Dermis microvascular lymphatic vessel endothelial cell (primary cell): ENCODE data around the gene DCAF6. TPM values are rescaled to one million over a fixed set of nuclear protein-coding genes. Genes with fewer than 3 reads are reported as not detected.
"Not testable (repeated sequence)": the region's sequence is repeated elsewhere in the genome, so short reads cannot be mapped to it uniquely, and the experiment has no call there.

ENCODE experiments used
- DNase-seq, 2 donors: peaks; one replicate each; pipeline versions ENCODE4 v3.0.0 to v3.0.0-alpha.2; 2010; ENCODE audit warnings: low read depth in 2 of 2
- total RNA-seq: library from RNA; depleted of rRNA; stranded (reverse); fragments of >200 nt; gene quantifications from 2 replicates; pipeline ENCODE4 v1.2.1, GENCODE V29; 2014

Gene DCAF6, protein sequence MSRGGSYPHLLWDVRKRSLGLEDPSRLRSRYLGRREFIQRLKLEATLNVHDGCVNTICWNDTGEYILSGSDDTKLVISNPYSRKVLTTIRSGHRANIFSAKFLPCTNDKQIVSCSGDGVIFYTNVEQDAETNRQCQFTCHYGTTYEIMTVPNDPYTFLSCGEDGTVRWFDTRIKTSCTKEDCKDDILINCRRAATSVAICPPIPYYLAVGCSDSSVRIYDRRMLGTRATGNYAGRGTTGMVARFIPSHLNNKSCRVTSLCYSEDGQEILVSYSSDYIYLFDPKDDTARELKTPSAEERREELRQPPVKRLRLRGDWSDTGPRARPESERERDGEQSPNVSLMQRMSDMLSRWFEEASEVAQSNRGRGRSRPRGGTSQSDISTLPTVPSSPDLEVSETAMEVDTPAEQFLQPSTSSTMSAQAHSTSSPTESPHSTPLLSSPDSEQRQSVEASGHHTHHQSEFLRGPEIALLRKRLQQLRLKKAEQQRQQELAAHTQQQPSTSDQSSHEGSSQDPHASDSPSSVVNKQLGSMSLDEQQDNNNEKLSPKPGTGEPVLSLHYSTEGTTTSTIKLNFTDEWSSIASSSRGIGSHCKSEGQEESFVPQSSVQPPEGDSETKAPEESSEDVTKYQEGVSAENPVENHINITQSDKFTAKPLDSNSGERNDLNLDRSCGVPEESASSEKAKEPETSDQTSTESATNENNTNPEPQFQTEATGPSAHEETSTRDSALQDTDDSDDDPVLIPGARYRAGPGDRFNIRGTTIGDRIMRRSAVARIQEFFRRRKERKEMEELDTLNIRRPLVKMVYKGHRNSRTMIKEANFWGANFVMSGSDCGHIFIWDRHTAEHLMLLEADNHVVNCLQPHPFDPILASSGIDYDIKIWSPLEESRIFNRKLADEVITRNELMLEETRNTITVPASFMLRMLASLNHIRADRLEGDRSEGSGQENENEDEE
- total RNA-seq, result 38.9 and 41.8 TPM in 2 replicates

DNA sequence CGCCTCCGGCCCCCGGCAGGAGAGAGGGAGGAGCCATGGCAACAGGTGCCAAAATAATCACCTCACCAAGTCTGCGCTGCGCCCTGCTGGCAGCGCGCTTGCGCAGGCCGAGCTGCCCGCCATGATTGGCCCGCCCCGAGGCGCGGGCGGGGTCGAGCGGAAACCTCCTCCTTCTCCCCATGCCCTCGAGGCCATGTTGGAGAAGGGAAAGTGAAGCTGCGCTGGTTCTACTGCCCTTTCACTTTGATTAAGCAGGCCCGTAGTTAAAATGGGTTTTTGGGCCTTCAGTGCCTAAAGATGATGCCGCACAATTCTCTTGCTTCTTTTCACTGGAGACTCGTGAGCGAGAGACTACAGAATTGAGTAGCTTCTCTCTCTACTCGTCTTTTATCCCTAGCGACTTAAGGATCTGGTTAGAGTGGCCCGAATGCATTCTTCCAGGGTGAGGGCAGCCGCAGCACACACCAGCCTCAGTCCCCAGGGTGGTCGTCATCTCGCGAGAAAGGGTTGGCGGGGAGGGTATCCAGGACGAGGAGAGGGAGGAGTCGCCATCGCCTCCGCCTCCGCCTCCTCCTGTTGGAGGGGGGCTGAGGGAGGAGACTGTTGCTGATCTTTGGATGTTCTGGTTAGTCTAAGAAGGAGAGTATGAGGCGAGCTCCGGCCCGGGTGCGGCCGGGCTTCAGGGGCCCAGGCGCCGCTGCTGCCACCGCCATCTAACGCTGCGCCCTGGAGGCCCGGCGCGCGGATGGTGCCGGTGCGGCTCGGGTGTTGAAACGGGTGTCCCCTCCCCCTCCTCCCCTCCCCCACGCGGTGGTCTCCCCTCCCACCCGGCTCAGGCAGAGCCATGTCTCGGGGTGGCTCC, at the start of gene DCAF6:
Gene DCAF6 (plus strand): TSS at position 616 of the 862 bp plus-strand sequence. CDS start 229 bp downstream, at position 845.
- DNase-seq, result peak; percentile 98 to 99

DNA sequence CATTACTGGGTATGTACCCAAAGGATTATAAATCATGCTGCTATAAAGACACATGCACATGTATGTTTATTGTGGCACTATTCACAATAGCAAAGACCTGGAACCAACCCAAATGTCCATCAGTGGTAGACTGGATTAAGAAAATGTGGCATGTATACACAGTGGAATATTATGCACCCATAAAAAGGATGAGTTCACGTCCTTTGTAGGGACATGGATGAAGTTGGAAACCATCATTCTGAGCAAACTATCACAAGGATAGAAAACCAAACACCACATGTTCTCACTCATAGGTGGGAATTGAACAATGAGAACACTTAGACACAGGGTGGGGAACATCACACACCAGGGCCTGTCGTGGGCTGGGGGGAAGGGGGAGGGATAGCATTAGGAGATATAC, 49.3 kb upstream of the DCAF6 start:
- DNase-seq, result not testable (repeated sequence)

DNA sequence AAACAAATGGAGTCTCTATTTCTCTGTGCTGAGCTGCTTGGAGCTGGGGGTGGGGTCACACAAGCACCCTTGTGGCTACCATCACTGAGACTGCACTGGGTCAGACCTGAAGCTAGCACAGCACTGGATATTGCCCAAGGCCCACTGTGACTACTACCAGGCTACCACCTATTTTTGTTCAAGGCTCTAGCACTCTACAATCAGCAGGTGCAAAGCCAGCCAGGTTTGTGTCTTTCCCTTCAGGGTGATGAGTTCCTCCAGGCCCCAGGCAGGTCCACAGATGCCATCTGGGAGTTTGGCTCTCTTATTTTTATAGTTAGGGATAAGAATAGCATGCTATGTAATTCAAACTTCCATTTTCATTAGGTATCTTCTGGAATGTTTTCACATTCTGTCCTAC, 46.1 kb upstream of the DCAF6 start:
- no peak for DNase-seq

DNA sequence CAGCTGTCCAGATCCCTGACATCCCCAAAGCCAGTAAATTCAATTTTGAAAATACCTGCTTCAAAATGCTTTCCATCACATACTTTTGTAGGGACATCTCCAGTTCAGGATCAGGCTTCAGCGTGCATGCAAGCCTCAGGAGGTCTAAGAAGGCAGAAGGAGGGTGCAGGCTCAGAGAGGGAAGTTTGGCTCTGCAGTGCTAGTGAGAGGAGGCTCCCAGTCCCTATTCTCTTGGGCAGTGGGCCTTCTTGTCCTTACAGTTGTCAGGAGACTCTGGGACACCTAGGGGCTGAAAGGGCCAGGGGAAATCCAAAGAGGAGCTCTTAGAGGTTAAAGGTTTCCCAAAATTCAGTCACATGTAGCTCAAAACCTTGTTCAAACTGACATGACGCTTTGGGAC, 42.7 kb upstream of the DCAF6 start:
- no peak for DNase-seq

DNA sequence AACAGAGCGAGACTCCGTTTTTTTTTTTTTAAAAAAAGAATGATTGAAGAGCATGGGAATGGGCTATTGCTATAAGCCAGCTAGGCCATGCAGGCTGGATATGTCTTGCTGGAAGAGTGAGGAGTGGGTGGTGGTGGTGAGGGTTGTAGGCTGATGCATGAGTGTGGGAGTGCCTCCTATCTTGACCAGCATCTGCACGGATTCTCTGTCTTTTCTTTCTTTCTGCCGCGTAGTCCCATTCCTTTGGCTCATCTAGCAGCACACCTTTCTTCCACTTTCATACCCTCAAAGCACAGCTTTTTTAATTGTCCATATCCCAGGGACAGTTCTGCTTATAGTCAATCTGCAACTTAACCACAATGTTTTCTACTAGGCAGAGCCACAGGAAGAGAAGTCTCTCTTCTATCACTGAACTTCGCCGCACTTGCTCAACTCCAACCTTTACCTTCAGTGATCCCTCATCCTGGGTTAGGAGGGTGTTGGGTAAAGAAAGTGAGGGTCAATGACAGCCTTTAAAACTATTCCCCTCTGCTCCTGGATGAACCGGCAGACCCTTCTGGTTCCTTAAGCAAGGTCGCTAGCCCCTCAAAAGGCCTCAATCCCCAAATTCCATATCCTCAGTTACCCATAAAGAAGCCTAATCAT, 37.8 kb upstream of the DCAF6 start:
- DNase-seq, result no peak

DNA sequence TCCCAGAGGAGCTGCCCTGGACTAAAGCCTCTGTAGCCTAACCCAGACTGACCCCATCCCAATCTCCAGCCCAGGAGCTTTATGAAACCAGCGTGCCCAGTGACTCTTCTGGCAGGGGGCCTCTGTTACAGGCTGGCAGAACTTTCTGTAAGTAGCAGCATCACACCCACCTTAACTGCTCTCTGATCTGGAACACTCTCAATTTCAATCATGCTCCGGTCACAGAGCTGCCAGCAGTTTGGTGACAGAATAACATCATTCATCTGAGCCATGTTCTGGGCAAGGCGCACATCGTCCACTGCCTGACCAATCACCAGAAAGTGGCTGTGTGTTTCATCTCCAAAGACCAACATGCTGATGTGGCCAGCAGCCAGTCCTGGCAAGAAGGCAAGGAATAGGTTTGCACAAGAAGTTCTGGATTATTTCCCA, 37.2 kb upstream of the DCAF6 start:
- no peak for DNase-seq

DNA sequence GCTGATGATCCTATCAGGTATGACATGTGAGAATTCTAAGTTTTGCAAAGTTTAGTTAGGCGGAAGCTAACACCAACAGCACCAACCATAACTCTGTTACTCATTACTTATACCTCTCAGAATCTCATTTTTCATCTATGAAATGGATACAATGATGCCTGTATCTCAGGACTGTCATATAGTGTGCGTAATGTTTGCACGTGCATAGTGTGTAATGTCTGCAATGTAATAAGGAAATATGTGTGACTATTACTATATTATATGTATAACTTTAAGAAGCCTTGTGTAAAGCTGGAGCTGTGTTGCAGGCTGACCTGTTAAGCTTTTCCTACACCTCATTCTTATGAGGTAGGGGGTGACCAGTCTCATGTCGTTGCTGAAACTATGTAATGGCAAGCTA, 35.6 kb upstream of the DCAF6 start:
- no peak for DNase-seq

DNA sequence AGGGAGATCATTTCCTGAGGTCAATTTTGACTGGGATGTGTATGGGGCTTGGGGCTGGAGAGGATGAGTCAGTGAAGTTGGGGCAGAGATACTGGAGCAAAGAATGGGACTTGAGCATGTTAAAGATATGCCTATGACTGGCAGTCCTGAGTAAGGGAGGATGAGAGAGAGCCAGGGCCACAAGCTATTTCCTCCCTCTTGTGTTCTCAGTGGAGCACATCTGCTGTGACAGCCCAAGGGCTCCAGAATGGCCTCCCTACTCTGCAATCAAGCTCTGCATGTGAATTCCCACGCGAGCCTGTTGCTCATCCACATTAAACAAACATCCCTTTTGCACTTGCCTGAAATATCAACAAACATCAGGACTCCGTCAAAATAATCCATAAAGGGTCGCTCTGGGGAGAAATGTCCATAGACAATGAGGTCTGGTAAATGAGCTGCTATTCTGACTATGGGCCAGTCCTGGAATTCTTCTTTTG, 31.8 kb upstream of the DCAF6 start:
- peak in 1 of 2 donors; percentile 69 for DNase-seq

DNA sequence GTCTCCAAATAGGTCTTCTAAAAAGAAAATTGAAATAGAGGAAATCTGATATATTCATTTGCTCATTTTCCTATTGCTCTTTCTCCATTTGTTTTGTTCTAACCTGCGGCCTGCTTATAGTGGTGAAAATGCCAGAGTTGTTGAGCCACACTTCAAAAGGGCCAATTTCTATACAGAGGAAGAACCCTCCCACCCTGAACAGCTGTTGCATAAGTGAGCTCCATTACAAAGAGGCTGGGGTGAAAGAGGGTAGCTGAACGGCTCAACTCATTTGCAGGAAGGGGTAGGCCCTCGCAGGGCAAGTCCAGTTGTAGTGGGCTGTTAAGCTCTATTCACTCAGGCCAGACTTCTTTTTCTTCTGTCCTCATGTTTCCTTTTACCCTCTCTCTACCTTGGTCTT, 31.3 kb upstream of the DCAF6 start:
- DNase-seq, result peak in 1 of 2 donors; percentile 13

DNA sequence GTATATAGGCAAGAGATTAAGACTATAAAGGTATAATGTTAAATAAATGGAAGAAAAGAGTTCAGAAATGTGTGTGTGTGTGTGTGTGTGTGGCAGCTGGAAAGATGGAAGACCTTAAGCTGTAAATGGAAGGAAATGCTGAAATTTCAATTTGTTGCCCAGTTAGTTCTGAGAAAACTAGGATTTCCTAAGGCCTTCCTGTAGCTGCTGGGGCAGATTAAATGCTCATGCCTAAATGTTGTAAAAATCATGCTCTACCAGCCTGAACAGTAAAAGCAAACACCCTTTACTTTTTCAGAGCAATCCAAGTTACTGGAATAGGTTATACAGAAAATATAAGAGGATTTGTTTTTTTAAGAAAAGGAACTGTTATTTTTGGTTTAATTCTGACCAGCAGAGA, 30.8 kb upstream of the DCAF6 start:
- no peak for DNase-seq

DNA sequence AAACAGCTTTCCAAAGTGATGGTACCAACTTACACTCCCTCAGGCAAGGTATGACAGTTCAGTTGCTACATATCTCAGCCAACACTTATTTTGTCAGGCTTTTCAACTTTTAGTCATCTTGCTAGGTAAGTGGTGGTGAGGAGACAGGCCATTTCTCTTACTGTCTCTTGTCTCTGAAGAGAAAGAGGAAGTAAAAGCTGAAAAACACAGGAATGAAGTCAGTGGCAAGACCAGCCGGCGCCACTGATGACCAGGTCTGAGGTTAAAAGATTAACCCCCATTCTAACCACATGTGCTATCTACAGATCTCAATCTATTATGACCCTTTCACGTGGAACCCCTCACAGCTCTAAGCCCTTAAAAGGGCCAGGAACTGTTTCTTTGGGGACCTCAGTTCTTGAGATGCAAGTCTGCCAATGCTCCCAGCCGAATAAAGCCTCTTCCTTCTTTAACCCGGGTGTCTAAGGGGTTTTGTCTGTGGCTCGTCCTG, 26.7 kb upstream of the DCAF6 start:
- DNase-seq, result no peak

DNA sequence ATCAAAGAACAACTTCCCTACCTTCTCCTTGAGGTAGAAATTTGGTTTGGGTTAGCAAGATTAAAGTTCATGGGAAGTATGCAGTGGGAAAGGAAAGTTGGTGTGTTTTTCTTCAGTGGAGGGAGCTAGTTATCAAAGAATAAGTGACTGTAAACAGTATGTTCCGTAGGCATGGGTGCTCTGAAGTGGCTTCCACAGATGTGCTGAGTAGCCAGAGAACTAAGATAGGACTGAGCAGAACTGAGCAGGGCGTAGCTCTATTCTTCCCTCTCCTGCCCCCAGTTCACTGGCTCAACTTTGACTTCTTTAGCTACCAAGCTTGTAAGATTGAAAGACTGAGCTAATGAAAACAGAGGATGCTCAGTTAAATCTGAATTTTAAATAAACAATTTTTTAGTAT, 26.0 kb upstream of the DCAF6 start:
- DNase-seq, result no peak

DNA sequence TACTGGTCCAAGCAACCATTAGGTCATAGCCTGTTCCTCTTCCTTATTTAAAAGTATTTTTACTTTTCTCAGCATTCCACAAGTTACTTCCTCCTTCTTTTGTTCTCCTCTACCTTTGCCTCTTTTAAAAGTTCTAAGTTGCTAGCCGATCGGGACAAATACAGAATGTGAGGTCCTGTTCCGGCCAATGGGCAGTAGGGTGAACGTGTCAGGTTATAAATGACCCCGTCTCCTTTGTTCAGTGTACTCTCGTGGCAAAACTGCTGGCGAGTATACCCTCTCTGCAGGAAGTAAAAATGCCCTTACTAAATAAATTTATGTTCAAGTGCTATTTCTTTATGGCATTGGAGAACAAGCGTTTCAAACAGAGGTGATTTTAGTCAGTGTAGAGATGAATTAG, 25.1 kb upstream of the DCAF6 start:
- DNase-seq, result no peak

DNA sequence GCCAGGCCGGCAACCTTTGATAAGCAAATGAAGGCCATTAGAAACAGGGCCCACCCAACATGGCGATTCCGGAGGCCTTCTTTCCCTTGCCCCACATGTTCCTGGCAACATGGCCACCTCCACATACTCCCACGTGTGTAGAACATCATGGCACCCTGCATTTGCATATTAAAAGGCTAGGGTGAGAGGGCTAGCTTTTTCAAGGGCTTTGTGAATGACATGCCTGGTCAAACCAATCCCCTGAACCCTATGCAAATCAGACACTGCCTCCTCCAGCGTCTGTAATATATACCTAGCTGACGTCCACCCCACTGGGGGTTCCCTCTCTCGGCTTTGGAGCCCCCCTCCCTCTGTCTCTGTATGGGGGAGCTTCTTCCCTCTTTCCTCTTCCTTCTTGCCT, 24.2 kb upstream of the DCAF6 start:
- no peak for DNase-seq

DNA sequence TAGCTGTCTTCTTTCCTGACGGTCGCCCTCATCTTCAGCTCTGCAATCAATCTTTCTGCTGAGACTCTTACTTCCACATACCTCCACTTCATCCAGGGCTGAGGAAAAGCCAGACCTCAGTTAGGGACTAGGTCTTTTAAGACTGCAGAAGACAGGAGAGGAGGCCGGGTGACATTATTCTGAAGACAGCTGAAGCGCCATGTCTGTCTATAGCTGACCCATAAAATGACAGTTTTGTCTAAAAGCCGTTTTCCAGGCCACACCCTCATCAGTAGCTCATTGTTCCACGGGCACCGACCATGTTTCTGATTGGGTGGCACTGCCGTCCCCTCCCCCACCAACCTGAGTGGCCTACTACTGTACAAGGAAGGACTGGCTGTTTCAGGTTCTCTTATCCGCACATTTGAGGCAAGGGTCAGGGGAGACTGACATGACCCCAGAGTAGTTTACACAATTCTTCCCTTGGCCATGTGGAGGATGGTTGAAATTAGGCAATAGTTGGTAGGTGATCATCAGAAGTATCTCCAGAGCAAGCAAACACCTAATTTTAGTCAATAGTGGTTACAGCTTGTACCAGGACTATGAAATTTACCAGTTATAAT, 22.5 kb upstream of the DCAF6 start, which contains the start of gene ADCY10:
Gene ADCY10 (minus strand): TSS at position 240 of the 602 bp plus-strand sequence. CDS start 8,994 bp downstream, outside the sequence.
- no peak for DNase-seq

DNA sequence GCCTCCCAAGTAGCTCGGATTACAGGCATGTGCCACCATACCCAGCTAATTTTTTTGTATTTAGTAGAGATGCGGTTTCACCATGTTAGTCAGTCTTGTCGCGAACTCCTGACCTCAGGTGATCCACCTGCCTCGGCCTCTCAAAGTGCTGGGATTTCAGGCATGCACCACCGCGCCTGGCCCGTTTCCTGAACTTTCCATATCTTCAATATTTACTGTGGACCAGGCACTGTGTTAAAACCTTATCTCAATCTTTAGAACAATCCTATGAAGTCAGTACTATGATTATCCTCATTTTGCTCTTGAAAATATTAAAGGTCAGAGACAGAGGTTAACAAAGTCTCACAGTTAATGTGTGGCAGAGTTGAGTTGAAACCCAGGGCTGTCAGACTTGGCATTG, 20.9 kb upstream of the DCAF6 start:
- DNase-seq, result no peak

DNA sequence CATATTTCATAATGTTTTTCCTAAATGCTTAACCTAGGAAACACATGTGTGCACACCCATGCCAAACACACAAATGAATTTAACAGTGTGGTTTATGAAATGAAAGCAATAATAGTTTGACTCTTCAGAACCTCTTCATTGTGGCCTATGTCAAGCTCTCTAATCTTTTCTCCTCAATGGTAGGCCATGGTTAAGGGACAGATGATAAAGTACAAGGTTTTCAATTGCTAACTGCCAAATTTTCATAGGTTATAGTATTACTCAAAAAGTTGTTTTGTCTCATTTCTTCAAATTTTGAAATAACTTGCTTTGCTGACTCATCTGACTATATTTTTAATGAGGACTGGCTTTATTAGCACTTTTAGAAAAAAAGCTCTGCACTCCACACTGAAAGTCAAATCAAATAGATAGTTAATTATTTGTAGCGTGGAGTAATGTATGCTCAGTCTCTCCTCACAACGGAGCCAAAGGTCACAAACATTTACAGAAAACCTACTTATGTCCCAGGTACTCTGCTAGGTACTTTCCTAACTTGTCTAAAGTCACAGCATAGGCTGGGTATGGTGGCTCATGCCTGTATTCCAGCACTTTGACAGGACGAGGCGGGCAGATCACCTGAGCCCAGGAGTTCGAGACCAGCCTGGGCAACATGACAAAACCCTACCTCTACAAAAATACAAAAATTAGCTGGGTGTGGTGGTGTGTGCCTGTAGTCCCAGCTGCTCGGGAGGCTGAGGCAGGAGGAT, 19.5 kb upstream of the DCAF6 start:
- DNase-seq, result no peak

DNA sequence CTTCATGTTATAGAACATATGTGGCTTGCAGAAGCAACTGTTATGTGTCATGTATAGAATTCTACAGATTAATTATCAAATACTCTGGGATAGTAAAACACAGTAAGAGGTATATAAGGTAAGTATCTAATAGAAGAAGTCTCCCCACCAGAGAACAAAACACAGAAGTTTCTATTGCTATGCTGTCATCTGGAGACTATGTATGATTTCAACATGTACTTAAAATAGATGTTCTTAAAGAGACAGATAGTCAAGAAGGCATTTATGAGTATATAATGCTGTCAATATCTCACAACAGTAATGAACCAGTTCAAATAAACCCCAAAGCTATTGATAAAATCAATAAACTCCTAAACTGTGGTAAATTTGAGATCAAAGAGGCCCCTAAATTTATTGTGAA, 14.5 kb upstream of the DCAF6 start:
- DNase-seq, result no peak

DNA sequence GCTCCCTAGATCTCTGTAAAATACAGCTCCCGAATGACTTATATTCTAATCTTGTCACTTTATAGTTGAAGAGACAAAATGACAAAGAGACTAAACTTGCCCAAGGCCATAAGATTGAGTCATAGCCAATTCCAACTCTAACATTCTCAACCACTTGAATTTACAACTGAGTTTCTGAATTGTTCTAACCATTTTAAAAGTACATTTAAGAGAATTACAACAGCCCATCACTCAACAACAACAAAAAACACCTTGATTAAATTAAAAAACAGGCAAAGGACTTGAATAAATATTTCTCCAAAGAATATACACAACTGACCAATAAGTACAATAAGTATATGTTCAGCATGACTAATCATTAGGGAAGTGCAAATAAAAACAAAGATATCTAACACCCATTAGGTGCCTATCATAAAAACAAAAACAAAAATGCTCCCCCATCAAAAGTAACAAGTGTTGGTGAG, 13.8 kb upstream of the DCAF6 start:
- no peak for DNase-seq
